HG03457 (cell line): ENCODE measurements around the gene OTOGL.
A peak's percentile ranks its signal among the peaks of the same experiment; 100 is the strongest.
"Not testable (repeated sequence)": the region's sequence is repeated elsewhere in the genome, so short reads cannot be mapped to it uniquely, and the experiment has no call there.

Source experiments
- ATAC-seq: cut with Tn5 transposase; IDR thresholded peaks from one replicate; pipeline ENCODE4 v1.9.1; 2021; ENCODE audit warnings: moderate number of reproducible peaks; ENCODE audit not compliant: unreplicated experiment

OTOGL gene

GRCh38 chr12:80129895-80130530, 30.7 kb downstream of the OTOGL start:
- ATAC-seq: no peak

GRCh38 chr12:80135624-80136023, 36.3 kb downstream of the OTOGL start:
- no peak for ATAC-seq

GRCh38 chr12:80140005-80140404, 40.7 kb downstream of the OTOGL start:
- no peak for ATAC-seq

GRCh38 chr12:80142640-80143039, 43.3 kb downstream of the OTOGL start:
- no peak for ATAC-seq

GRCh38 chr12:80143537-80143936, 44.2 kb downstream of the OTOGL start:
- ATAC-seq: no peak

- not testable (repeated sequence) for ATAC-seq
Observed at GRCh38 chr12:80149547-80150313, 50.4 kb downstream of the OTOGL start.

- ATAC-seq: no peak
Observed at GRCh38 chr12:80151131-80151530, 51.8 kb downstream of the OTOGL start.

GRCh38 chr12:80154261-80154660, 54.9 kb downstream of the OTOGL start:
- no peak for ATAC-seq

GRCh38 chr12:80156306-80156705, 57.0 kb downstream of the OTOGL start:
- ATAC-seq: no peak

GRCh38 chr12:80157645-80158044, 58.3 kb downstream of the OTOGL start:
- no peak for ATAC-seq

- no peak for ATAC-seq
Observed at GRCh38 chr12:80161612-80162011, 62.3 kb downstream of the OTOGL start.

- ATAC-seq: no peak
Observed at GRCh38 chr12:80162177-80162576, 62.8 kb downstream of the OTOGL start.

GRCh38 chr12:80165746-80166145, 66.4 kb downstream of the OTOGL start:
- no peak for ATAC-seq

GRCh38 chr12:80166751-80167150, 67.4 kb downstream of the OTOGL start:
- ATAC-seq: no peak

GRCh38 chr12:80168936-80169335, 69.6 kb downstream of the OTOGL start:
- no peak for ATAC-seq

- ATAC-seq: no peak
Observed at GRCh38 chr12:80170915-80171314, 71.6 kb downstream of the OTOGL start.

- no peak for ATAC-seq
Observed at GRCh38 chr12:80173083-80173864, 73.9 kb downstream of the OTOGL start.

GRCh38 chr12:80175307-80175930, 76.1 kb downstream of the OTOGL start:
- ATAC-seq: no peak

- ATAC-seq: no peak
Observed at GRCh38 chr12:80176706-80177105, 77.4 kb downstream of the OTOGL start.

- ATAC-seq: peak; percentile 91
Observed at GRCh38 chr12:80178846-80179245, 79.5 kb downstream of the OTOGL start.

GRCh38 chr12:80183939-80184338, 84.6 kb downstream of the OTOGL start:
- ATAC-seq: no peak
